Lower leg skin (tissue), 4 donors: ENCODE results near the gene CTNNBL1. TPM values are rescaled to one million over a fixed set of nuclear protein-coding genes. Genes with fewer than 3 reads are reported as not detected.

Experiments
- DNase-seq, 2 donors: peaks; one replicate each; pipeline ENCODE4 v3.0.0-alpha.2; 2019; ENCODE audit warnings: low spot score in 2 of 2
- H3K4me3 ChIP-seq: fragments of 200-600 bp; sonication (generic); 2 replicates; pipeline ENCODE4 v1.5.1; 2017; ENCODE audit warnings: mild to moderate bottlenecking, low read depth; ENCODE audit not compliant: poor library complexity, severe bottlenecking
- POLR2A ChIP-seq, 2 donors: fragments of 450-650 bp; IDR thresholded peaks; one replicate each; pipeline ENCODE4 v1.6.1; 2016 to 2017; ENCODE audit warnings: antibody characterized with exemption in 2 of 2, mild to moderate bottlenecking in 1 of 2, moderate library complexity in 1 of 2
- WGBS, 2 donors: methylation state at CpG; one replicate each; pipeline ENCODE4 v1.1.5; 2018; 5-methylcytosine and 5-hydroxymethylcytosine counted together
- intact Hi-C: fragments of 100-400 bp; cut with DNase I; formaldehyde crosslinking; loops from one replicate; pipeline ENCODE4 v1.15.0; 2023; ENCODE audit warnings: low total_unique reads
- total RNA-seq, 4 donors: library from RNA; depleted of rRNA; stranded (reverse); fragments of >200 nt; gene quantifications; one replicate each; pipeline ENCODE4 v1.1.0, GENCODE V29; 2016
- TF ChIP-seq, protein P1 (sequence below), 3 donors: fragments of 450-650 bp; IDR thresholded peaks; one replicate each; pipeline ENCODE4 v1.5.1; 2016; ENCODE audit warnings: antibody characterized with exemption in 3 of 3, mild to moderate bottlenecking in 3 of 3, moderate library complexity in 2 of 3

The CTNNBL1 gene
- total RNA-seq, 4 donors from 2014 or later: 22.0 to 35.0 (median 27.5) TPM

- DNase-seq: no peak
- TF ChIP-seq, protein P1, sequence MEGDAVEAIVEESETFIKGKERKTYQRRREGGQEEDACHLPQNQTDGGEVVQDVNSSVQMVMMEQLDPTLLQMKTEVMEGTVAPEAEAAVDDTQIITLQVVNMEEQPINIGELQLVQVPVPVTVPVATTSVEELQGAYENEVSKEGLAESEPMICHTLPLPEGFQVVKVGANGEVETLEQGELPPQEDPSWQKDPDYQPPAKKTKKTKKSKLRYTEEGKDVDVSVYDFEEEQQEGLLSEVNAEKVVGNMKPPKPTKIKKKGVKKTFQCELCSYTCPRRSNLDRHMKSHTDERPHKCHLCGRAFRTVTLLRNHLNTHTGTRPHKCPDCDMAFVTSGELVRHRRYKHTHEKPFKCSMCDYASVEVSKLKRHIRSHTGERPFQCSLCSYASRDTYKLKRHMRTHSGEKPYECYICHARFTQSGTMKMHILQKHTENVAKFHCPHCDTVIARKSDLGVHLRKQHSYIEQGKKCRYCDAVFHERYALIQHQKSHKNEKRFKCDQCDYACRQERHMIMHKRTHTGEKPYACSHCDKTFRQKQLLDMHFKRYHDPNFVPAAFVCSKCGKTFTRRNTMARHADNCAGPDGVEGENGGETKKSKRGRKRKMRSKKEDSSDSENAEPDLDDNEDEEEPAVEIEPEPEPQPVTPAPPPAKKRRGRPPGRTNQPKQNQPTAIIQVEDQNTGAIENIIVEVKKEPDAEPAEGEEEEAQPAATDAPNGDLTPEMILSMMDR (IDR thresholded peaks at IDR 0.05): no peak
- TF ChIP-seq POLR2A (IDR thresholded peaks at IDR 0.05): no peak
- intact Hi-C loops: no loop called here
- WGBS, 2 donors: 78 to 83% methylated on average over 6 of the region's 6 CpGs
- no peak overlapping the region for H3K4me3 ChIP-seq
Measured at GRCh38 chr20:37869334-37869861, 175.6 kb downstream of the CTNNBL1 start.

- intact Hi-C loops: no loop called here
Measured at GRCh38 chr20:37870294-37870693, 176.5 kb downstream of the CTNNBL1 start.

GRCh38 chr20:37871751-37872150, 177.9 kb downstream of the CTNNBL1 start:
- DNase-seq: no peak
- no peak overlapping the region for H3K4me3 ChIP-seq
- intact Hi-C loops: no loop called here
- 97% methylated on average over 13 of the region's 13 CpGs for WGBS, 2 donors
- TF ChIP-seq POLR2A (IDR thresholded peaks at IDR 0.05): no peak
- TF ChIP-seq, protein P1 (IDR thresholded peaks at IDR 0.05): no peak

More at GRCh38 chr20:37870294-37870693, 176.5 kb downstream of the CTNNBL1 start:
- WGBS, 2 donors: 86% methylated on average over 11 of the region's 11 CpGs
- no peak overlapping the region for H3K4me3 ChIP-seq
- DNase-seq: no peak
- TF ChIP-seq, protein P1 (IDR thresholded peaks at IDR 0.05): no peak
- no peak for TF ChIP-seq POLR2A (IDR thresholded peaks at IDR 0.05)

DNA sequence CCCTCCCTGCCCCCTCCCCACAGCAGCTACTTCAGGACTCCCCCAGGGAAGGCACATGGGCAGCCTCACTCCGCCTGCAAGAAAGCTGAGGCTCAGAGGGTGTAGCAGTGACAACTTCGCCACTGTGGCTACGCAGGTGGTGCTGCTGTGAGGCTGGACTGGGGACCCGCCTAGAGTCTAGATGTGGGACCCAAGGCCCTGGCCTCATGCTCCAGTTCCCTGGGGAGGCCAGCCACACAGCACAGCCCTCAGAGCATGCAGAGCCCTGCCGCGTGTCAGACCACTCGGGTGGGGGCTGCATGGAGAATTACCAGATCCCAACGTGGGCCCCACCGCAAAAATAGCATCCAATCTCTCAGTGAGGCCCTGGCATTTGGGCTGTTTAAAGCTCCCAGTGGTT, 178.3 kb downstream of the CTNNBL1 start:
- DNase-seq: no peak
- intact Hi-C loops: no loop called here
- 88 to 96% methylated on average over 9 of the region's 9 CpGs for WGBS, 2 donors
- H3K4me3 ChIP-seq: no peak overlapping the region
- TF ChIP-seq, protein P1 (IDR thresholded peaks at IDR 0.05): no peak

DNA sequence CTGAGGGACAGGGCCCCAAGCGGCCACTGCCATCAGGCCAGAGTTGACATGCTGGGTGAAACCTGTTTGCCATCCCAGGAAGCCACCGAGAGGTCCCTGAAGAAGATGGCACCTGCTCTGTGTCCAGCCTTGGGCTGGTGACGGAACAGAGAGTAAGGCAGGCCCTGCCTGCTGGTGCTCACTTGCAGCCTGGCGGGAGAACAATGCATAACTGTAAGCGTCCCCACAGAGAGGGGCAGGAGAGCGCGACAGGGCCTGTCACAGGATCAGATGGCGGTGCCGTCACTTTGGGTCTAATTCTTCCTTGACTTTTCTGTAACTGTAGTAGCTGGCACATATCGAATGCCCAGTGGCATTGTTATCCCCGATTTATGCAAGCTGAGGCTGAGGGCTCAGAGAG, 180.1 kb downstream of the CTNNBL1 start:
- WGBS, 2 donors: 93 to 95% methylated on average over 11 of the region's 11 CpGs
- TF ChIP-seq, protein P1 (IDR thresholded peaks at IDR 0.05): no peak
- TF ChIP-seq POLR2A (IDR thresholded peaks at IDR 0.05): no peak
- no peak for DNase-seq
- intact Hi-C loops: no loop called here
- H3K4me3 ChIP-seq: no peak overlapping the region
